ENCODE data around the gene ARID2. TPM values are rescaled to one million over a fixed set of nuclear protein-coding genes. Genes with fewer than 3 reads are reported as not detected.
A peak's percentile ranks its signal among the peaks of the same experiment; 100 is the strongest.

The ARID2 gene
- total and polyA plus RNA-seq, 10 of the 15 experiments (the other 5 are each of a cell fraction or from before 2014, with no cell fraction given): 9.2 to 29.8 (median 20.3) TPM

- Histone ChIP-seq H3K27me3 (replicated peaks in 1 of 2; ENCODE audit: control insufficient read depth in 2 of 2, insufficient read depth in 2 of 2, low read length in 1 of 2) (peaks cover 0 to 3% of the 10 kb centered on the region in 2 experiments; a peak in 1 of 4 replicates), H3K4me1 (ENCODE audit: control insufficient read depth, insufficient read depth, low read length) (no peaks in the 10 kb centered on the region; the same call in 1 of the 2 replicates), H3K79me2 (ENCODE audit: control insufficient read depth, insufficient read depth, low read length) (no peaks in the 10 kb centered on the region), H4K20me1 (ENCODE audit: control insufficient read depth, insufficient read depth) (no peaks in the 10 kb centered on the region), H2AFZ (ENCODE audit: control insufficient read depth, low read depth, low read length) (no peak overlapping the region), H3K27ac (ENCODE audit: control insufficient read depth, insufficient read depth) (no peak overlapping the region), H3K36me3 (ENCODE audit: control insufficient read depth in 2 of 2, insufficient read depth in 2 of 2, low read length in 1 of 2) (no peaks in the 10 kb centered on the region), H3K4me2 (ENCODE audit: control insufficient read depth, insufficient read depth) (no peak overlapping the region), H3K9ac (ENCODE audit: control insufficient read depth, insufficient read depth, low read length) (no peak overlapping the region), H3K9me3 (replicated peaks; ENCODE audit: control insufficient read depth, insufficient read depth, low read length) (no peaks in the 10 kb centered on the region), H3K4me3 (no peak overlapping the region)
- CTCF ChIA-PET: no interaction called here
- no peak for TF ChIP-seq RB1 (IDR thresholded peaks at IDR 0.05; ENCODE audit: borderline replicate concordance)
- DNase-seq (ENCODE audit: low read depth, low spot score) (no peak), ATAC-seq (peak; percentile 26; the same call in 1 of the 3 replicates), FAIRE-seq (no peak)
- RAD21 ChIA-PET (ENCODE audit: unreplicated experiment): no interaction called here
- in situ Hi-C loops (cut with MboI) (no loop called here), intact Hi-C loops (cut with micrococcal nuclease; ENCODE audit: unreplicated experiment) (no loop called here)
- no TSS peak for BruUV-seq (replicated peaks)
- SMC1A ChIA-PET (ENCODE audit: uncharacterized antibody, unreplicated experiment): no interaction called here
- POLR2A ChIA-PET: no interaction called here
These were observed 48.0 kb upstream of the ARID2 start for GRCh38 chr12:45681465-45681864.

- in situ Hi-C loops (cut with MboI): no loop called here
- Histone ChIP-seq H4K20me1 (ENCODE audit: control insufficient read depth, insufficient read depth) (no peaks in the 10 kb centered on the region), H3K9me3 (replicated peaks; ENCODE audit: control insufficient read depth, insufficient read depth, low read length) (no peaks in the 10 kb centered on the region), H3K36me3 (ENCODE audit: control insufficient read depth in 2 of 2, insufficient read depth in 2 of 2, low read length in 1 of 2) (no peaks in the 10 kb centered on the region), H3K4me1 (ENCODE audit: control insufficient read depth, insufficient read depth, low read length) (no peaks in the 10 kb centered on the region; the same call in 1 of the 2 replicates), H2AFZ (ENCODE audit: control insufficient read depth, low read depth, low read length) (no peak overlapping the region), H3K4me3 (no peak overlapping the region), H3K27me3 (replicated peaks in 1 of 2; ENCODE audit: control insufficient read depth in 2 of 2, insufficient read depth in 2 of 2, low read length in 1 of 2) (peaks cover 0 to 3% of the 10 kb centered on the region in 2 experiments; a peak in 1 of 4 replicates), H3K9ac (ENCODE audit: control insufficient read depth, insufficient read depth, low read length) (no peak overlapping the region), H3K27ac (ENCODE audit: control insufficient read depth, insufficient read depth) (no peak overlapping the region), H3K79me2 (ENCODE audit: control insufficient read depth, insufficient read depth, low read length) (no peaks in the 10 kb centered on the region), H3K4me2 (ENCODE audit: control insufficient read depth, insufficient read depth) (no peak overlapping the region)
- ChIA-PET SMC1A (ENCODE audit: uncharacterized antibody, unreplicated experiment) (interaction anchor here (1.0 to 1.7 kb wide), 6 partner anchors 12 to 74 kb away, joined by 3 to 5 read pairs (median 4); no protein-coding TSS in a partner anchor), CTCF (interaction anchor here (1.0 to 1.8 kb wide), 4 partner anchors 8 to 142 kb away, joined by 3 to 6 read pairs (median 4); no protein-coding TSS in a partner anchor), RAD21 (ENCODE audit: unreplicated experiment) (interaction anchor here (0.8 to 1.0 kb wide), 2 partner anchors 138 to 142 kb away, joined by 3 read pairs; no protein-coding TSS in a partner anchor), POLR2A (no interaction called here)
- FAIRE-seq (peak; percentile 13), DNase-seq (ENCODE audit: low read depth, low spot score) (no peak), ATAC-seq (no peak)
- BruUV-seq (replicated peaks): no TSS peak
- peak; percentile 51 for TF ChIP-seq RUNX3 (IDR thresholded peaks at IDR 0.05; ENCODE audit: low read length)
- TF ChIP-seq ATF3 (IDR thresholded peaks at IDR 0.05; ENCODE audit: borderline replicate concordance, extremely low read depth, low read depth, low read length): no peak
- no peak for TF ChIP-seq TCF3 (IDR thresholded peaks at IDR 0.05; ENCODE audit: borderline replicate concordance, insufficient read depth, low read depth, low read length)
- 0 out of 3 replicates have a peak, but pooled peaks have one; percentile 36 for TF ChIP-seq POU2F2 (IDR thresholded peaks at IDR 0.05; ENCODE audit: borderline replicate concordance, low read depth, low read length)
- TF ChIP-seq CEBPB (IDR thresholded peaks at IDR 0.05; ENCODE audit: borderline replicate concordance in 1 of 2, low read depth in 2 of 2, low read length in 2 of 2): no peak
- intact Hi-C loops (cut with micrococcal nuclease; ENCODE audit: unreplicated experiment): no loop called here
- WGBS (ENCODE audit: insufficient coverage, insufficient replicate concordance, low lambda C conversion rate, missing lambda C conversion rate): 0% methylated on average over 1 of the region's 1 CpG
These were observed 43.8 kb upstream of the ARID2 start for GRCh38 chr12:45685680-45686079.
